PFSK-1 (cell line): ENCODE data around the gene LSR.

Experiments used
- FOXP2 ChIP-seq: optimal IDR thresholded peaks from 2 replicates; pipeline ENCODE3; 2011; ENCODE audit warnings: borderline replicate concordance, control low read depth, inconsistent platforms; ENCODE audit not compliant: insufficient read depth; ENCODE audit errors: extremely low read length, extremely low read depth
- POLR2AphosphoS5 ChIP-seq: IDR thresholded peaks from 2 replicates; pipeline ENCODE4 v1.6.1; 2012; ENCODE audit warnings: low read depth, mild to moderate bottlenecking, control low read depth, low read length, moderate library complexity
- REST ChIP-seq, 2 experiments: IDR thresholded peaks; 2 replicates each; pipeline versions ENCODE4 v1.6.1 to v1.8.0; 2011 to 2012; ENCODE audit warnings: low read depth in 2 of 2, low read length in 2 of 2, control low read depth in 1 of 2, inconsistent platforms in 1 of 2, mild to moderate bottlenecking in 1 of 2, moderate library complexity in 1 of 2; ENCODE audit not compliant: insufficient read depth in 1 of 2
- SIN3A ChIP-seq: IDR thresholded peaks from 2 replicates; pipeline ENCODE4 v1.6.1; 2012; ENCODE audit warnings: mild to moderate bottlenecking, low read length, moderate library complexity, borderline replicate concordance; ENCODE audit not compliant: insufficient read depth
- TAF1 ChIP-seq: IDR thresholded peaks from 2 replicates; pipeline ENCODE4 v1.6.1; 2012; ENCODE audit warnings: low read length, control low read depth, borderline replicate concordance; ENCODE audit not compliant: insufficient read depth

The LSR gene

GRCh38 chr19:35207391-35207871 lies 41.4 kb upstream of the LSR start:
- TF ChIP-seq TAF1 (no peak), POLR2AphosphoS5 (no peak), REST (IDR thresholded peaks at IDR 0.05; ENCODE audit: insufficient read depth in 1 of 2, low read depth in 2 of 2, low read length in 2 of 2) (no peak), SIN3A (no peak), FOXP2 (no peak)

- no peak for TF ChIP-seq SIN3A
- no peak for TF ChIP-seq TAF1
- TF ChIP-seq POLR2AphosphoS5, result no peak
- TF ChIP-seq REST (IDR thresholded peaks at IDR 0.05; ENCODE audit: insufficient read depth in 1 of 2, low read depth in 2 of 2, low read length in 2 of 2), result no peak
- TF ChIP-seq FOXP2, result no peak
These were observed 40.7 kb upstream of the LSR start for GRCh38 chr19:35208121-35208520.

- no peak for TF ChIP-seq REST (IDR thresholded peaks at IDR 0.05; ENCODE audit: insufficient read depth in 1 of 2, low read depth in 2 of 2, low read length in 2 of 2)
- TF ChIP-seq TAF1, result no peak
- no peak for TF ChIP-seq FOXP2
- TF ChIP-seq POLR2AphosphoS5, result no peak
- no peak for TF ChIP-seq SIN3A
These were observed 39.2 kb upstream of the LSR start for GRCh38 chr19:35209646-35210045.

- TF ChIP-seq FOXP2 (no peak), SIN3A (no peak), TAF1 (no peak), REST (IDR thresholded peaks at IDR 0.05; ENCODE audit: insufficient read depth in 1 of 2, low read depth in 2 of 2, low read length in 2 of 2) (no peak), POLR2AphosphoS5 (no peak)
These were observed 37.1 kb upstream of the LSR start for GRCh38 chr19:35211545-35212230.
